ENCODE results near the gene PFKFB3. TPM values are rescaled to one million over a fixed set of nuclear protein-coding genes. Genes with fewer than 3 reads are reported as not detected.

Gene PFKFB3
- total RNA-seq, 4 donors from 2014 or later, result 29.6 to 78.3 (median 38.4) TPM

- Histone ChIP-seq H3K27ac (no peak overlapping the region), H3K27me3 (no peaks in the 10 kb centered on the region), H3K36me3 (peaks cover 0 to 100% of the 10 kb centered on the region in 2 donors), H3K9me3 (no peaks in the 10 kb centered on the region), H3K4me1 (no peaks in the 10 kb centered on the region), H3K4me3 (no peak overlapping the region)
- no peak for ATAC-seq
- 67 to 100% methylated on average over 3 to 6 of the region's 13 CpGs for WGBS, 2 donors (ENCODE audit: low coverage in 1 of 2)
- TF ChIP-seq CTCF (IDR thresholded peaks at IDR 0.05) (no peak), POLR2A (IDR thresholded peaks at IDR 0.05) (no peak), POLR2AphosphoS5 (IDR thresholded peaks at IDR 0.05) (no peak), EP300 (IDR thresholded peaks at IDR 0.05) (no peak)
Measured at GRCh38 chr10:6224781-6225180, 22.0 kb downstream of the PFKFB3 start.

DNA sequence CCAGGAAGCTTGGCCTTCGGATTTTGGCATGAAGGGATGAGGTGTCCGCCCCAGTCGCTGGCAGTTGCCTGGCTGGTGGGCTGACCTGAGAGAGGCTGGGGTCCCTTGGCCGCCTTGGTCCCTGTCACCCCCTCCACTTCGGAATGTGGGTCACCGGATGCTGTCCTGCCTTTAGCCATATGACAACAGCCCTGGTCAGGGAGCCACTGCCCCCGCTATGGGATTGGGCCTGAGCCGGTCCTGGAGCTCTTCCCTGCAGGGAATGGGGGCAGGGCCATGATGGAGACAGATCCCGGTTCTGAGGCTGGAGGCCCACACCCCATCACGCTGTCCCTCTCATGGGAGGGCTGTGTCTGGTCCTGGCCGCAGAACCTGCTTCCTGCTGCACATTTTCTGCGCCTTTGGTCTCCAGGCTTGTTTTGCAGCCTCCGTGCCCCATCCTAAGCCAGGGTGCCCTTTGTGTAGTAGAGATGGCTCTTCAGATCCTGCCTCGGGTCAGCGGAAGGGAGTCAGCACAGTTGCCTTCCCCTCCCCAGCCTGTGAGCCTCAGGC is 22.6 kb downstream of the PFKFB3 start:
- Histone ChIP-seq H3K27me3 (no peaks in the 10 kb centered on the region), H3K4me3 (no peak overlapping the region), H3K27ac (no peak overlapping the region), H3K4me1 (no peaks in the 10 kb centered on the region), H3K36me3 (peaks cover 0 to 100% of the 10 kb centered on the region in 2 donors), H3K9me3 (no peaks in the 10 kb centered on the region)
- no peak for ATAC-seq
- TF ChIP-seq POLR2A (IDR thresholded peaks at IDR 0.05) (no peak), CTCF (IDR thresholded peaks at IDR 0.05) (no peak), EP300 (IDR thresholded peaks at IDR 0.05) (no peak), POLR2AphosphoS5 (IDR thresholded peaks at IDR 0.05) (no peak)
- WGBS, 2 donors (ENCODE audit: low coverage in 1 of 2), result 73% methylated on average over 5 of the region's 15 CpGs; no CpG with 5 or more reads in 1 of the 2 donors

- Histone ChIP-seq H3K4me1 (no peaks in the 10 kb centered on the region), H3K9me3 (no peaks in the 10 kb centered on the region), H3K36me3 (peaks cover 0 to 100% of the 10 kb centered on the region in 2 donors), H3K27ac (no peak overlapping the region), H3K27me3 (no peaks in the 10 kb centered on the region), H3K4me3 (no peak overlapping the region)
- no peak for ATAC-seq
- 83 to 93% methylated on average over 2 to 3 of the region's 23 CpGs for WGBS, 2 donors (ENCODE audit: low coverage in 1 of 2)
- TF ChIP-seq EP300 (IDR thresholded peaks at IDR 0.05), result no peak
- TF ChIP-seq POLR2A (IDR thresholded peaks at IDR 0.05), result no peak
- TF ChIP-seq CTCF (IDR thresholded peaks at IDR 0.05), result no peak
- TF ChIP-seq POLR2AphosphoS5 (IDR thresholded peaks at IDR 0.05), result no peak
Measured at GRCh38 chr10:6226216-6226615, 23.5 kb downstream of the PFKFB3 start.

- no peaks in the 10 kb centered on the region for H3K9me3 ChIP-seq
- WGBS, 2 donors (ENCODE audit: low coverage in 1 of 2), result 89 to 90% methylated on average over 6 to 7 of the region's 9 CpGs
- no peaks in the 10 kb centered on the region for H3K27me3 ChIP-seq
- H3K36me3 ChIP-seq, result peaks cover 0 to 100% of the 10 kb centered on the region in 2 donors
- no peak overlapping the region for H3K4me3 ChIP-seq
- H3K27ac ChIP-seq, result no peak overlapping the region
- no peak for ATAC-seq
- H3K4me1 ChIP-seq, result no peaks in the 10 kb centered on the region
- TF ChIP-seq POLR2AphosphoS5 (IDR thresholded peaks at IDR 0.05), result no peak
- TF ChIP-seq POLR2A (IDR thresholded peaks at IDR 0.05), result no peak
- TF ChIP-seq EP300 (IDR thresholded peaks at IDR 0.05), result no peak
- no peak for TF ChIP-seq CTCF (IDR thresholded peaks at IDR 0.05)
Measured at GRCh38 chr10:6227346-6227745, 24.6 kb downstream of the PFKFB3 start.

DNA sequence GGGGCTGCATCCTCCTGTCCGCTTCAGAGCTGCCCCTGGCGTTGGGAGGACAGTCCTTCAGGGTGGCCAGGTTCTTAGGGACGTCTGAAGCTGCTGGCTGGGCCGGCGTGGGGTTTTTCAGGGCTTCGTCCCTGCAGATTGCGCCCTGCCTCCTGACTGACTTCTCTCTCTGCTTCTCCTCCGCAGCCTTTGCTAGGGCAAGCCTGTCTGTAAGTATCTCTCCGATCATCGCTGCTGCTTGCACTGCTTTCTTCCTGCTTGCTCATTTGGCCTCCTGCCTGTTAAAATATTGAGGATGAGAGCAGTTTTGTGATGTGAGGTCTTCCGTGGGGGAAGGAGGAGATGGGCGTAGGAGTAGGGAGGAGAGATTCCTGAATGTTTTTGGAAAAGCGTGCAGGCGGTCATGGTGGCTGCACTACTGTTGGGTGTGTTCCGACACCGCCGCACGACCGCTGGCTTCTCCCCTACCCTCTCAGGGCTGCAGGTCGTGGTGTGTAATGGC is 25.3 kb downstream of the PFKFB3 start:
- ATAC-seq, result no peak
- H3K4me3 ChIP-seq, result no peak overlapping the region
- peaks cover 0 to 100% of the 10 kb centered on the region in 2 donors for H3K36me3 ChIP-seq
- no peaks in the 10 kb centered on the region for H3K4me1 ChIP-seq
- H3K27ac ChIP-seq, result no peak overlapping the region
- WGBS, 2 donors (ENCODE audit: low coverage in 1 of 2), result 60 to 100% methylated on average over 1 to 2 of the region's 20 CpGs
- TF ChIP-seq EP300 (IDR thresholded peaks at IDR 0.05) (no peak), CTCF (IDR thresholded peaks at IDR 0.05) (no peak), POLR2AphosphoS5 (IDR thresholded peaks at IDR 0.05) (no peak), POLR2A (IDR thresholded peaks at IDR 0.05) (no peak)
- no peaks in the 10 kb centered on the region for H3K27me3 ChIP-seq
- H3K9me3 ChIP-seq, result no peaks in the 10 kb centered on the region

Data from gastroesophageal sphincter (tissue), 4 donors.